Erythroblast (primary cell): ENCODE measurements around the gene CHST3.
"Not testable (repeated sequence)": the region's sequence is repeated elsewhere in the genome, so short reads cannot be mapped to it uniquely, and the experiment has no call there.

Experiments
- GATA1 ChIP-seq: IDR thresholded peaks from 2 replicates; pipeline ENCODE4 v1.6.1; 2011; ENCODE audit warnings: low read depth, mild to moderate bottlenecking, control low read depth, low read length, moderate library complexity
- POLR2A ChIP-seq: IDR thresholded peaks from 2 replicates; pipeline ENCODE4 v1.6.1; 2011; ENCODE audit warnings: mild to moderate bottlenecking, low read length

DNA sequence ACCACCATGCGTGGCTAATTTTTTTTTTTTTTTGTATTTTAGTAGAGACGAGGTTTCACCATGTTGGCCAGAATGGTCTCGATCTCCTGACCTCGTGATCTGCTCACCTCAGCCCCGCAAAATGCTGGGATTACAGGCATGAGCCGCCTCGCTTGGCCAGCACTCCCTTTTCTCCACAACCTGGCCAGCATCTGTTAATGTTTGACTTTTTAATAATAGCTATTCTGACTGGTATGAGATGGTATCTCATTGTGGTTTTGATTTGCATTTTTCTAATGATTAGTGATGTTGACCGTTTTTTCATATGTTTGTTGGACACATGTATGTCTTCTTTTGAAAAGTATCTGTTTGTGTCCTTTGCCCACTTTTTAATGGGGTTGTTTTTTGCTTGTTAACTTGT lies 3.8 kb downstream of the CHST3 start:
- not testable (repeated sequence) for TF ChIP-seq GATA1, POLR2A
